CD4-positive, alpha-beta T cell treated with Interleukin-17A for 1 hour (primary cell): ENCODE measurements around the gene FBLIM1.
"Not testable (repeated sequence)": the region's sequence is repeated elsewhere in the genome, so short reads cannot be mapped to it uniquely, and the experiment has no call there.

ENCODE experiments used
- DNase-seq: peaks from one replicate; pipeline ENCODE4 v3.0.0-alpha.2; 2020

The FBLIM1 gene

DNA sequence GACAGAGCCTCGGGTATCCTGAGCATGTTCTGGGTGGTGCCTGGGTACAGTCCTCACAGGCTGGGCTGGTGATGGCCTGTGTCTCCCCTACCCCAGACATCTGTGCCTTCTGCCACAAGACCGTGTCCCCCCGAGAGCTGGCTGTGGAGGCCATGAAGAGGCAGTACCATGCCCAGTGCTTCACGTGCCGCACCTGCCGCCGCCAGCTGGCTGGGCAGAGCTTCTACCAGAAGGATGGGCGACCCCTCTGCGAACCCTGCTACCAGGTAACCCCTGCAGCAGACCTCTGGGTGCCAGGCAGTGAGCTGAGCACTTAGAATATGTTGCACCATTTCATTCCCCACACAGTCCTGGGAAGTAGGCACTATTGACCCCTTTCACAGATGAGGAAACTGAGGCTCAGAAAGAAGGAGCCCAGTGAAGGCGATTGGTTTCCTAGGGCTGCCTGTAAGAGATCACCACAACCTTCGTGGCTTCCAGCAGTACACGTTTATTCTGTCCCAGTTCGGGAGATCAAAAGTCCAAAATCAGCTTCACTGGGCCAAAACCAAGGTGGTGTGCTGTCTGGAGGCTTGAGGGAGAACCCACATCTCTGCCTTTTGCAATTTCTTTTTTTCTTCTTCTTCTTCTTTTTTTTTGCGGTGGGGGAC, 11.8 kb downstream of the FBLIM1 start:
- DNase-seq = no peak

DNA sequence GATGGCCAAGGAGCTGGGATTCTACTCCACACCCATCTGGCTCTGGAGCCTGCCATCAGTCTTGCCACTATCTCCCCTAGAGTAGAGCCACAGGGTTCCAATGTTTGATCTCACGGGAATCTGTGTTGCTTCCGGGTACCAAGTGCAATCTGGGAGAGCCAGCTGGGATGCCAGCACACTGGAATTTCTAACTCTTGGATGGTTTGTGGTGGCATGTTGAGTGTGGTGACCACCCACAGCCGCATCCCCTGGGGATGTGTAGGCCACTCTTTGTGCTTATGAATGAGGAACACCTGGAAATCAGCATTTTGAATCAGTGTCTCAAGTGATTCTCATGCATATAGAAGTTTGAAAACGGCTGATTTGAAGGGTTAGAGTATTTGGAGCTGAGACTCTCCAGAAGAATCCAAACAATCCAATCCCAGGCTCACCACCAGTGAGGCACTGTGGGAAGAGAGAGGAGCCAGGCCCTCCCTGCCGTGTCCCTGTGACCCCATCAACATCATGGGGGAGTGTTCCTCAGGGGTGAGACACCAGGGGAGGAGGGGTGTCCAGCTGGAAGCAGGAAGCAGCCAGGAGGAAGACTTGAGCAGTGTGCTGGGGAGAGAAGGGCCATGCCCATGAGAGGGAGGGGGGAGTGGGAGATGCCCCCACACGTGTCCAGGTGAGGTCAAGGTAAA, 13.4 kb downstream of the FBLIM1 start:
- no peak for DNase-seq

DNA sequence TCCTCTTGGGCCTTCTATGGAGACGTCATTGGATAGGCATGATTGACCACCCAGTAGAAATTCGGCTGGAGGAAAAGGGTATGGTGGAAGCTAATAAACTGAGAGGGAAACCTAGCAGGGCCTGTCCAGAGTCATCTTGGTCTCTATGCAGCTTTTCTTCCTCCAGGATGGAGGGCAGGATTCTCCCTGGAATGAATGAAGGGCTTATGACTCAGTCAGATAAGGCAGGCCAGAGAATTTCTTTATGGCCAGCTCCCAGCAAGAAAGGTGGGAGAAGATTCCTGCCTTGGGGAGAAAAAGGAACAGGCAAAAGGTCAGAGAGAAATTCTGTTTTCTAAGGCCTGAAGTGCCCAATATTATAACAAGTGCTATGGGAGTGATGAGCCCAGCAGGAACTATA, 17.1 kb downstream of the FBLIM1 start:
- DNase-seq = no peak

DNA sequence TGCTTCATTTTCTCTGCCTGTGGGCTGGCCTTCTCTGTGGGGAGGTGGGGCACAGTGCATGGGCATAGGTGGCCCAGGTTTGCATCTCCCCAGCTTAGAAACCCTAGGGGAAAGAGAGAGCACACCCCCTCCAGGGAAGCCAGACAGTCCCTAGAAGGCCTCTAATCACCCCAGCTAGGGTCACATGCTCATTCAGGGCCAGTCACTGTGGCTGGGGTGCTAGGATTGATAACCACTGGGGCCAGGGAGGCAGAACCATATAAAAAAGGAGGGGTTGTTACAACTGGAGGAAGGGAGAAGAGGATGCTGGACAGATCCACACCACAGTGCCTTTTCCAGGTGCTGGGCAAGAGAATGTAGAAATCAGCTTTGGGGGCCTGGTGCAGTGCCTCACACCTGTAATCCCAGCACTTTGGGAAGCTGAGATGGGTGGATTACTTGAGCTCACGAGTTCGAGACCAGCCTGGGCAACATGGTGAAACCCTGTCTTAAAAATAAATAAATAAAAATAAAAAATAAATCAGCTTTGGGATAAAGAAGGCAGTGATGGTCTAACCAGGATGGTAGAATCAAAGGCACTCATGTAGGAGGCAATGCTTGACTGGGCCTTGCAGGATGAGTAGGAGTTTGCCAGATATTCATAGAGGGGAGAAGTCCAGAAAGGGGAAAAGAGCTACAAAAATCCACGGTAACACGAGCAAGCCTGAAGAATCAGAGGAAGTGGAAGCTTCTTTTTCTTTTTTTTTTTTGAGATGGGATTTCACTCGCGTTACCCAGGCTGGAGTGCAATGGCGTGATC, 19.5 kb downstream of the FBLIM1 start:
- DNase-seq = no peak

DNA sequence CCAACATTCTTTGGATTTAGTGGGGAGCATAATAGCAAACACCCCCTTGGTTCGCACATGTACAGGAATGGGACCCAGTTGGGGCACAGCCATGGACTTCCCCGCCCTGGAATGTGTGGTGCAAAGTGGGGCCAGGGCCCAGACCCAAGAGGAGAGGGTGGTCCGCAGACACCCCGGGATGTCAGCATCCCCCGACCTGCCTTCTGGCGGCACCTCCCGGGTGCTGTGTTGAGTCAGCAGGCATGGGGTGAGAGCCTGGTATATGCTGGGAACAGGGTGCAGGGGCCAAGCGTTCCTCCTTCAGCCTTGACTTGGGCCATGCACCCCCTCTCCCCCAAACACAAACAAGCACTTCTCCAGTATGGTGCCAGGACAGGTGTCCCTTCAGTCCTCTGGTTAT, 27.1 kb downstream of the FBLIM1 start:
- DNase-seq = no peak

DNA sequence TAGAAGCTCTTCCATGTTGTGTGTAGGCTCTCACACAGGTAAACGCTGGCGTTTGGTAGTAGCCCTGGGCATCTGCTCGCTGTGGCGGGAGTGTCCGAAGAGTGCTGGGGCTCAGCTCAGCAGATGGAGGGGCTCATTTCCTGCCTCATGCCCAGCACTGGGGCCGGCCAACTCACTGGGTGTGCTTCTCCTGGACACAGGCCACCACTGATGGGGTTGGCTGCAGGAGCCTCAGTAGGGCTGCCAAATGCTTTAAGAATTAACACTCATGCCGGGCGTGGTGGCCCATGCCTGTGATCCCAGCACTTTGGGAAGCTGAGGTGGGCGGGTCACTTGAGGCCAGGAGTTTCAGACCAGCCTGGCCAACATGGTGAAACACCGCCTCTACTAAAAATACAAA, 28.0 kb downstream of the FBLIM1 start:
- no peak for DNase-seq

DNA sequence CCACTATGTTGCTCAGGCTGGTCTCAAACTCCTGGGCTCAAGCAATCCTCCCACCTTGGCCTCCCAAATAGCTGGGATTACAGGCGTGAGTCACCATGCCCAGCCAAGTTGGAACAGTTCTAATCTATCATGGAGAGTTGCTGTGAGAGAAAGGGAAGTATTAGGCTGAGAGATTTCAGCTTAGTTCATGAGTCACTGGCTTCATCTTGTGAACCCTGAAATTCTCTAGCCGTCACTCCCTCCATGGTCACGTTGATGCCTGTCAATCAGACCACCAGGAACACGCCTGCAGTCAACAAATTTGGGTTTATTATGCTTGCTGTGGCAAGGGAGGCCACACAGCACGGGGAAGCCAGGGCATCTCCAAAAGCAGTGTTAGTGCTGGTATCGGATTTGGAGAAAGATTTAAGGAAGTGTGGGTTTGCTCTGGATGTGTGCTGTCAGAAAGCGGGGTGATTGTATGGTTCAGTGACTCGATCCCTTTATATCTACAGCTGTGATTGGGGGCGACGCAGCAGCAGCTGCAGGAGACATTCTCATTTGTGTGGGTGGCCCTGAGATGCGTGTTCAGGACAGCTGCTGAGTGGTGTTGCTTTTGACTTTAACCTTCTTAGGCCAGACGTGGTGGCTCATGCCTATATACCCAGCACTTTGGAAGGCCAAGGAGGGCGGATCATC, 30.2 kb downstream of the FBLIM1 start:
- DNase-seq = no peak

DNA sequence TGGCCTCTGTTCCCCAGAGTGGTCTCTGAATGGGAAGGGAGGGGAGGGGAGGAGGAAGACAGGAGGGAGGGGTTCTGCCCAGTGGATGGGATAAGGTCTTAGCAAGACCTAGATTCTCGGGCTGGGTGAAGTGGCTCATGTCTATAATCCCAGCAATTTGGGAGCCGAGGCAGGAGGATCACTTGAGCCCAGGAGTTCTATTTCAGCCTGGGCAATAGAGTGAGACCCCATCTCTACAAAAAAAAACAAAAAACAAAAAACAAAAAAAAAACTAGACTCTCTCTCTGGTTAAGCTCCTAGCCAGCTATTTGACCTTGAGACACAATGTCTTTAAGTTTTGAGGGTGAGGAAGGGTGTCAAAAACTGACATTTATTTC, 37.5 kb downstream of the FBLIM1 start:
- DNase-seq = no peak

DNA sequence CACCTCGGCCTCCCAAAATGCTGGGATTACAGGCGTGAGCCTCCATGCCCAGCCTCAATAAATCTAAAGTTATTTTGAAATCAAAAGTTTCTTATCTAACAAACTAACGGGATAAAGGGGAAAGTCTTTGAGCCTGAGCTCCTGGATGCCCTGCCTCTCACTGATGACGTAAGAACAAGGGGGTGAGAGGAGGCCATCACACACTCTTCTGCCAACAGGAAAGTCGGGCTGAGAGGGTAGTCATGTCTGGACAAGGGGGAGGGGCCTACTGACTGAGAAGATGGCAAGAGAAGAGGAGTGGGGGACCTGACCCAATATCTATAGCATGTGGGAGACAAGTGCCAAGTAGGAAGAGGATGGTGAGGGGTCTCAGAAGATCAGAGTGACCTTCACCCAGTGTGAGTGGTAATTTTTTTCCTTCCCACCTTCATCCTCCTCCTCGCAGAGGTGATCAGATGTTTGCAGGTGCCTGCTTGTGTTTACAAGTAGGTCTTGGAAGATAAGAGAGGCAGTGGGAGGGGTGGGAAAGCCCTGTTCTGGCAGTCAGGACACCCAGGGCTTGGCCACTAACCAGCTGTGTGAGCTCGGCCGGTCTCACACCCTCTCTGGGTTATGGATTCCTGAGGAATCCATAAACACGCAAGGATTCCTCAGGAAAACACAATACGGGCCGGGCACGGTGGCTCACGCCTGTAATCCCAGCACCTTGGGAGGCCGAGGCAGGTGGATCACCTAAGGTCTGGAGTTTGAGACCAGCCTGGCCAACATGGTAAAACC, 39.2 kb downstream of the FBLIM1 start:
- no peak for DNase-seq

DNA sequence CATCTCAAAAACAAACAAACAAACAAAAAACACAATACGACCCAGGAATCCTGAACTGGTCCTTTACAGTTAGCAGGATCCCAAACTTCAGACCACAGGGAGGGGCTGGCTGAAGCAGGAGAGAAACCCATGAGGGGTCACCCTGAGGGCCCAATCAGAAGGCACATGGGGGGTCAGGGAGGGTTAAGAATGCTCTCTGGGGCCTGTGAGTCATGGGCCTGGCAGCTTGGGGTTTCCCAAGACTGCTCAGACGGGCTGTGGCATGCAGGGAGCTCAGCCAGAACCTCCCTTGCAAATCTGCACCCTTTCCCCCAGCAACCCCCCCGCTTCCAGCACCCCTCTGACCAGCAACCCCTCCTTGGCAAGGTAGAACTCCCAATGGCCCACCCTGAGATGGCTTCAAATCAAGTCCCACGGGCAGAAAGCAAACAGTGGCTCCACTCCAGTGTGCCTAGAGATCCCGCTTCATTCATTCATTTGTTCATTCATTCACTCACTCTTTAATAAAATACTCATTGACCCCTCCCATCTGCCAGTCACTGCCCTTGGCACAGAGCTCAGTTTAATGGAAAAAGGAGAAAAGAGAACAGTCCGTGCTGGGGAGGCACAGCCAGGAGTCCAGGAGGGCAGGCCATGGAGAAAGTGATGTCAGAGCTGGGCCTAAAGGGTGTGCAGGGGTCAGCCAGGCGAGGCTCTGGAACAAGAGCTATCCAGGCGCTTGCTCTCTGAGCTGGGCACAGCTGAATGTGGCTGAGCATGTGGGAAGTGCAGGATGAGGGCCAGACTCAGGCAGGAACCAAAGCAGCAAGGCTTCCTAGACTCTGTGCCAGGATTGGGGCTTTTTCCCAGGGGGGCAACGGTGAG, 40.6 kb downstream of the FBLIM1 start:
- DNase-seq = no peak

DNA sequence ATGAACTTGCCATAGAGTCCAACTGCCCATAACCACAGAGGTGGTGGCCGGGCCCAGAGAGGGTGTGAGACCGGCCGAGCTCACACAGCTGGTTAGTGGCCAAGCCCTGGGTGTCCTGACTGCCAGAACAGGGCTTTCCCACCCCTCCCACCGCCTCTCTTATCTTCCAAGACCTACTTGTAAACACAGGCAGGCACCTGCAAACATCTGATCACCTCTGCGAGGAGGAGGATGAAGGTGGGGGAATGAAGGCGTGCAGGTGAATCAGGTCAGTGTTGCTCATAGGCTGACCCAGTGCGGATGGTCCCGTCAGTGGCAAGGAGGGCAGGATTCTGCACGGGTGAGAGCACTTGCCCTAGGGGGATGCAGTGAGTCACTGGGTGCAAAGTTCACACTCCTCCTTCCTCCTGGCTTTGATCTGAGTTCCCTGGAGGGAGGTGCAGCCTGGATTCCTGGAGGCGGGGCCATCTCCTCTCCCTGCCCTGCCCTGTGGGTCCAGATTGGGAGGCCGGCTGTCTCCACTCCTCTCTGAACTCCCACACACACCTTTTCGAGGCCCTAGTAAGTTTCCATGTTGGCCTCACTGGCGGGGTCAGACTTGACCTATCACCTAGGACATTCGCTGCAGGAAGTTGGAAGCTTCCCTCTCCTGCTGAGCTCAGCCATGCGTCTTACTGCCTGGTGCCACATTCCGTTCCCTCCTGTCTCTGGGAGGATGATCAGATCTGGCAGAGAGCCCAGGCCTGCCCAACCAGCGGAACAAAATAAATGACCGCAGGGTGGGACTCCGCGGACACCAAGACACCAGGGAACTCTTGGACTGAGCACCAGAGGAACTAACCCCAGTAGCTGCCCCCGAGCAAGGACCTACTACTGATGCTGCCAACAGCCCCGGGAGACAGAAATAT, 41.6 kb downstream of the FBLIM1 start:
- DNase-seq = no peak

DNA sequence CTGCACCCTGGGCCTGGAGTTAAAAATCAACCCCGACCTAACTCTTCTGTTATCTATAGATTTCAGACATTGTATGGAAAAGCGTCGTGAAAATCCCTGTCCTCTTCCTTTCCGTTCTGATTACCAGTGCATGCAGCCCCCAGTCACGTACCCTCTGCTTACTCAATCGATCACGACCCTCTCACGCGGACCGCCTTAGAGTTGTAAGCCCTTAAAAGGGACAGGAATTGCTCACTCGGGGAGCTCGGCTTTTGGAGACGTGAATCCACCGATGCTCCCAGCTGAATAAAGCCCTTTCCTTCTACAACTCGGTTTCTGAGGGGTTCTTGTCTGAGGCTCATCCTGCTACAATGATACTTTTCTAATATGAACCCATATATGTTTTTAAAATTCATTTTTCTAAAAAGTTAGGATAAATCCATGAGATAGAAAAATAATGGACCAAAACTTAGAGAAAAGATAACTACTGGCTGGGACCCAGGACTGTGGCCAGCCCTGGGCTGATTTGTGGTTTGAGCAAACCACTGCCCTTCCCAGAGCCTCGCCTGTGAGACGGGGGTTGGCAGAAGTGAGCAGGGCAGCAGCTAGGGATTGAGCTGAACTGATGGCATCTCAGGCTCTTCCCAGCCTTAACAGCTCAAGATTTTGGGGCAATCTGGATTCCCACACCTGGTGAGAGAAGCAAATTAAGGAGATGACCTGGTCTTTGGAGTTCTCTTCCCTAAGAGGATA, 43.8 kb downstream of the FBLIM1 start:
- DNase-seq = no peak

DNA sequence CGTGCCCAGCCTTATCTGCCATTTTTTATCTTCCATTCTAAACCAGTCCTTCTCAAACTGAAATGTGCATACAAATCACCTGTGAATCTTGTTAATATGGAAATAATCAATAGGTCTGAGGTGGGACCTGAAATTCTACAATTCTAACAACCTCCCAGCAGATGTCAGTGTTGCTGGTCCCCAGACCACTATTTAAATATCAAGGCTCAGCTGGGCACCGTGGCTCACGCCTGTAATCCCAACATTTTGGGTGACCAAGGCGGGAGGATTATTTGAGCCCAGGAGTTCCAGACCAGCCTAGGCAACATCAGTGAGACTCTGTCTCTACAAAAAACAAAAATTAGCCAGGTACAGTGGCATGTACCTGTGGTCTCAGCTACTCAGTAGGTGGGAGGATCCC, 44.8 kb downstream of the FBLIM1 start:
- peak; percentile 39 for DNase-seq

DNA sequence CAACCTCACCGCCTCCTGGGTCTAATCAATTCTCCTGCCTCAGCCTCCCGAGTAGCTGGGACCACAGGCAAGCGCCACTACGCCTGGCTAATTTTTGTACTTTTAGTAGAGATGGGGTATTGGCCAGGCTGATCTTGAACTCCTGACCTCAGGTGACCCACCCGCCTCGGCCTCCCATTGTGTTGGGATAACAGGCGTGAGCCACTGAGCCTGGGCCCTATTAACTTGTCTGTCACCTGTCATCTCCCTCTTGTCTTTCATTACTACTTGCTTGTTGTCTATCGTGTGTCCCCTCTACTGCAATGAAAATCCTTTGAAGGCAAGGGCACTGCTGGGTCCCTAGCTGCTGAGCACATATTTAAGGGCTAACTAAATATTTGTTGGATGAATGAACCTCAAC, 45.5 kb downstream of the FBLIM1 start:
- DNase-seq = no peak

DNA sequence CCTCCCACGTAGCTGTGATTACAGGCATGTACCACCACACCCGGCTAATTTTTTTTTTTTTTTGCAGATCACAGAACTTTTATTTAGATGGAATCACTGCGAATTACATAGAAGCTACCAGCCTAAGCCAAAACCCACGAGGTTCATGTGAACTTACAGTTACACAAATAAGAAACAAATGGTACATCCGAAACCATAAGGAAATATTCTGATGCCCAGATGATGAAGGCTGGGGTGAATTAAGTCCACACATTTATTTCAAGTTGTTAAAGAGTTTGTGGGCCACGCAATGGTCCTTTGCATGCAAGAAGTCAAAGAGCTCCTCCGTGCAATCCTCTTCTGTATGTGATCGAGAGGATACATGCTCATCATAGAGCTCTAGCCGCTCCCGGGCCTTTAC, 48.5 kb downstream of the FBLIM1 start:
- no peak for DNase-seq

DNA sequence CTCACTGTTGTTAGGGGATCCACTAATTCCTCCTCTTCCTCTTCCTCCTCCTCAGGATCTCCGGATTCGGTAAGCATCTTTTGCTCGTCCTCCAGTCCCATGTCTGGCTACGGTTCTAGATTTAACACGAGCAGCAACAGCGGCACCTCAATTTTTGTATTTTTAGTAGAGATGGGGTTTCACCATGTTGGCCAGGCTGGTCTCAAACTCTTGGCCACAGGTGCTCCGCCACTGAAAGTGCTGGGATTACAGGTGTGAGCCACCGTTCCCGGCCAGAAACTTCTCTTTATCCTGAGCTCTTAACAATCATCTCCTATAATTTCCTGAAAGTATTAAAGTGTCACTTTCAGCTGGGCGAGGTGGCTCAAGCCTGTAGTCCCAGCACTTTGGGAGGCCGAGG, 49.0 kb downstream of the FBLIM1 start, which contains the start of gene UQCRHL:
Gene UQCRHL (minus strand): TSS at position 101 of the 400 bp plus-strand sequence. CDS start 0 bp downstream, at position 101.
- DNase-seq = not testable (repeated sequence)

DNA sequence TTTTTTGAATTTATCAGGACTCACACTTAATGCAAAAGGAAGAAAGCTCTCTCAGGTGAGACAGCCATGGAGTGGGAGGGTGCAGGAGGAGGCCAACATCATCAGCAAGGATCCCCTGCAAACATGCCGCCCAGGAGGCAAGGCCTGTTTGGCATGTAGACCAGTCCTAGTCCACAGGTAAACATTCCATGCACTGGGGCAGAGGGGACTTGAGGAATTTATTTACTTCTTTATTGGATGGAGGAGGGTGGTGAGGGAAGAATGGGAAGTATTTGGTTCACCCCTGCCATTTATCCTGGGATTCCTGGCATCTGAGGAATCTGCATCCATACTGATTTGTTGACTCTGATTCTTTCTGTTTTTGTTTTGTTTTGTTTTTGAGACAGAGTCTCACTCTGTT, 50.4 kb downstream of the FBLIM1 start:
- DNase-seq = no peak

DNA sequence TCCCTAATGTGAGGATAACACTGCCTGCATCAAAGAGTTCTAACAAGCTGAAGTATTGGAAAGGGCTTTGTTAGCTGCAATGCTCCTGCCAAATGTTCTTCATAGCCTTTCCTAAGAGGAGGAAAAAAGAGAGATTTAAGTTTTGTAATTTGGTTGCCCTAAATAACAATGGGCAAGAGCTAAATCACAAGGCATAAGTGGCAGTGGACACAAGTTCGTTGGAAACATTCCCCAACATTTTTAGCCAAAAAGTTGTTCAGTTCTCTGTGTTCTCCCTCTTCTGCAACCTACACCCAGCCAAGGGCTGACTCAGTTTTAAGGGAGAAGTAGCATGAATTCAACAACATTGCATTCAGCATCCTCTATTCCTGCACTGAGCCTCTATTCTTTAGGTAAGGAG, 51.5 kb downstream of the FBLIM1 start:
- DNase-seq = no peak

DNA sequence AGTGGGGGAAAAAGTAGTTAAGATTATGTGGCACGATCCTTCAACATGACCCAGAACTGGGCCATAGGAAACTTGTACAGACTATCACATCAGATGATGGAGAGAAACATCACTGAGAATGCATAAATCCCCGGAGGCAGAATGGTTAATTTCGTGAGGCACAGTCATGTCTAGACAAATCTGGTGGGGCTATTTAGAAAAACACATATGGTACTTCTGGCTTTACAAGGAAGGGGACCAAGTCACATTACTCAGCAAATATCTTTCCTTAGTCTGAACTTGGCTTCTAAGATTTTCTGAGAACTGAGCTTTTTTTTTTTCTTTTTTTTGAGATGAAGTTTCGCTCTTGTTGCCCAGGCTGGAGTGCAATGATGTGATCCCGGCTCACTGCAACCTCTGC, 58.1 kb downstream of the FBLIM1 start:
- no peak for DNase-seq

DNA sequence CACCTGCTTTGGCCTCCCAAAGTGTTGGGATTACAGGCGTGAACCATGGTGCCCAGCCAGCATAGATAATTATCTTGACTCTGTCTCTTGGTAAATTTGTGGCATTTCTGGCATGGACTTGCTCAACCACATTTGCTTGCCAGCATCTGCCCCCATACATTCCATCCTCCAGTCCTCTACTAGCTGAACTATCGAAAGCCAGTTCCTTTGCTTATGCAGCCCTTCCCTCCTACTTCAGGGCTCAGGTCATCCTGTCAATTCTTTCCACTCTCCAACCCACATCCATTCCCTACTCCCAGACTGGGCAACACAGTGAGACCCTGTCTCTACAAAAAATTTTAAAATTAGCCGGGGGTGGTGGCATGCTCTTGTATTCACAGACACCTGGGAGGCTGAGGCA, 61.9 kb downstream of the FBLIM1 start:
- no peak for DNase-seq
